Body of pancreas (tissue), 4 donors: Measurements from ENCODE around the gene HORMAD2.

Experiments used
- POLR2A ChIP-seq, 3 donors: fragments of 450-650 bp; IDR thresholded peaks; one replicate each; pipeline ENCODE4 v1.6.1; 2016; ENCODE audit warnings: antibody characterized with exemption in 3 of 3, mild to moderate bottlenecking in 2 of 3
- TF ChIP-seq, protein P1 (sequence below), 7 experiments: fragments of 450-650 bp in 4 of 7; fragments of 200-600 bp in 3 of 7; sonication (generic) in 3 of 7; IDR thresholded peaks; one replicate each; pipeline ENCODE4 v1.5.1; 2016 to 2019; ENCODE audit warnings: antibody characterized with exemption in 7 of 7

DNA sequence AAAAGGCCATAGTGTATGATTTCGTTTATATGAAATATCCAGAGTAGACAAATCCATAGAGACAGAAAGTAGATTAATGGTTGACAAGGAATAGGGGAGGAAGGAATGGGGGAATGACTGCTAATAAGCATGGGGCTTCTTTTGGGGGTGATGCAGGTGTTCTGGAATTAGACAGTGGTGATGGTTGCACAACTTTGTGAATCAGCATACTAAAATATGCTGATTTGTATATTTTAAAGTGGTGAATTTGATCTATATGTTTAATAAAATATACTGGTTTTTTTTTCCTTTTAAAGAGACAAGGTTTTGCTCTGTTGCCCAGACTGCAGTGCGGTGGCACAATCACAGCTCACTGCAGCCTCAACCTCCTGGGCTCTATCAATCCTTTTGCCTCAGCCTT is 6.5 kb upstream of the HORMAD2 start:
- TF ChIP-seq, protein P1, sequence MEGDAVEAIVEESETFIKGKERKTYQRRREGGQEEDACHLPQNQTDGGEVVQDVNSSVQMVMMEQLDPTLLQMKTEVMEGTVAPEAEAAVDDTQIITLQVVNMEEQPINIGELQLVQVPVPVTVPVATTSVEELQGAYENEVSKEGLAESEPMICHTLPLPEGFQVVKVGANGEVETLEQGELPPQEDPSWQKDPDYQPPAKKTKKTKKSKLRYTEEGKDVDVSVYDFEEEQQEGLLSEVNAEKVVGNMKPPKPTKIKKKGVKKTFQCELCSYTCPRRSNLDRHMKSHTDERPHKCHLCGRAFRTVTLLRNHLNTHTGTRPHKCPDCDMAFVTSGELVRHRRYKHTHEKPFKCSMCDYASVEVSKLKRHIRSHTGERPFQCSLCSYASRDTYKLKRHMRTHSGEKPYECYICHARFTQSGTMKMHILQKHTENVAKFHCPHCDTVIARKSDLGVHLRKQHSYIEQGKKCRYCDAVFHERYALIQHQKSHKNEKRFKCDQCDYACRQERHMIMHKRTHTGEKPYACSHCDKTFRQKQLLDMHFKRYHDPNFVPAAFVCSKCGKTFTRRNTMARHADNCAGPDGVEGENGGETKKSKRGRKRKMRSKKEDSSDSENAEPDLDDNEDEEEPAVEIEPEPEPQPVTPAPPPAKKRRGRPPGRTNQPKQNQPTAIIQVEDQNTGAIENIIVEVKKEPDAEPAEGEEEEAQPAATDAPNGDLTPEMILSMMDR (IDR thresholded peaks at IDR 0.05): no peak
- no peak for TF ChIP-seq POLR2A (IDR thresholded peaks at IDR 0.05)
